GM10248 (cell line): Measurements from ENCODE around the gene BSND.

ENCODE experiments used
- CTCF ChIA-PET: fragments of 300-600 bp; sonication (Branson Sonifier 250); formaldehyde crosslinking; extraction: SDS; loops from one replicate; lab custom pipeline; 2021; ENCODE audit warnings: antibody characterized with exemption; lab: Yijun Ruan, JAX
- POLR2A ChIA-PET: fragments of 350-650 bp; sonication (Branson Sonifier 250); formaldehyde crosslinking; extraction: SDS; loops from one replicate; lab custom pipeline; 2020; ENCODE audit warnings: antibody characterized with exemption; lab: Yijun Ruan, JAX
- DNase-seq: peaks from one replicate; pipeline ENCODE4 v3.0.0; 2012; ENCODE audit errors: extremely low spot score
- CTCF ChIP-seq: IDR thresholded peaks from 2 replicates; pipeline ENCODE4 v1.5.1; 2012; ENCODE audit warnings: mild to moderate bottlenecking, low read depth; ENCODE audit errors: extremely low read depth, missing control alignments, control extremely low read depth

The BSND gene

GRCh38 chr1:55040083-55040932 lies 41.6 kb downstream of the BSND start:
- ChIA-PET POLR2A (no interaction called here), CTCF (interaction anchor here (0.9 kb wide), 1 partner anchor 18 kb away, joined by 3 read pairs; no protein-coding TSS in a partner anchor)
- no peak for TF ChIP-seq CTCF
- no peak for DNase-seq

- no peak for TF ChIP-seq CTCF
- DNase-seq: no peak
- ChIA-PET POLR2A (no interaction called here), CTCF (interaction anchor here (1.9 kb wide), 1 partner anchor 96 kb away, joined by 5 read pairs; no protein-coding TSS in a partner anchor)
Measured at GRCh38 chr1:55040933-55041494, 42.3 kb downstream of the BSND start.

GRCh38 chr1:55041613-55042012 lies 42.9 kb downstream of the BSND start:
- ChIA-PET CTCF (interaction anchor here (1.9 kb wide), 1 partner anchor 97 kb away, joined by 5 read pairs; no protein-coding TSS in a partner anchor), POLR2A (no interaction called here)
- no peak for DNase-seq
- no peak for TF ChIP-seq CTCF

- TF ChIP-seq CTCF: no peak
- ChIA-PET CTCF (interaction anchor here (1.5 to 1.9 kb wide), 2 partner anchors 21 to 98 kb away, joined by 5 to 7 read pairs; no protein-coding TSS in a partner anchor), POLR2A (no interaction called here)
- DNase-seq: no peak
Measured at GRCh38 chr1:55043011-55043410, 44.3 kb downstream of the BSND start.

GRCh38 chr1:55043726-55044125 lies 45.0 kb downstream of the BSND start:
- ChIA-PET POLR2A (no interaction called here), CTCF (interaction anchor here (1.5 kb wide), 1 partner anchor 22 kb away, joined by 7 read pairs; no protein-coding TSS in a partner anchor)
- no peak for TF ChIP-seq CTCF
- no peak for DNase-seq

- no peak for DNase-seq
- CTCF ChIA-PET: interaction anchor here (0.8 kb wide), 2 partner anchors 9 to 26 kb away, joined by 3 read pairs; no protein-coding TSS in a partner anchor
- no peak for TF ChIP-seq CTCF
- POLR2A ChIA-PET: no interaction called here
Measured at GRCh38 chr1:55044617-55045397, 46.1 kb downstream of the BSND start.
